GM12878 (cell line): ENCODE results near the gene COL19A1. TPM values are rescaled to one million over a fixed set of nuclear protein-coding genes. Genes with fewer than 3 reads are reported as not detected.

ENCODE experiments used
- ATAC-seq: fragments of 200-7000 bp; cut with Tn5 transposase; 3 replicates; pipeline ENCODE4 v1.9.1; 2020; ENCODE audit warnings: mild to moderate bottlenecking, moderate library complexity
- BruUV-seq: library from RNA; stranded (reverse); fragments of 400-500 nt; replicated peaks from 2 replicates; lab custom pipeline; 2021; lab: Mats Ljungman, UMichigan
- CTCF ChIA-PET: fragments of 300-600 bp; sonication (Branson Sonifier 250); formaldehyde crosslinking; extraction: SDS; loops from one replicate; lab custom pipeline; 2021; ENCODE audit warnings: inconsistent platforms; lab: Yijun Ruan, JAX
- POLR2A ChIA-PET: fragments of 350-600 bp; formaldehyde crosslinking; extraction: SDS; loops from one replicate; lab custom pipeline; 2021; ENCODE audit warnings: inconsistent platforms; lab: Charles Lee
- RAD21 ChIA-PET: fragments of 300-600 bp; sonication (Branson Sonifier 250); formaldehyde crosslinking; loops from one replicate; lab custom pipeline; 2023; ENCODE audit warnings: antibody characterized with exemption; ENCODE audit not compliant: unreplicated experiment; lab: Charles Lee
- SMC1A ChIA-PET: fragments of 300-600 bp; sonication (Branson Sonifier 250); formaldehyde crosslinking; loops from one replicate; lab custom pipeline; 2023; ENCODE audit not compliant: unreplicated experiment, uncharacterized antibody; lab: Charles Lee
- DNase-seq: peaks from one replicate; pipeline ENCODE4 v3.0.0-alpha.2; 2011; ENCODE audit warnings: low read depth, low spot score
- FAIRE-seq: peaks from 3 replicates; lab custom pipeline; 2011; peaks lifted over from hg19 to GRCh38; lab: Jason Lieb, UNC
- H2AFZ ChIP-seq: 2 replicates; pipeline ENCODE4 v1.6.0; 2011; ENCODE audit warnings: low read depth, low read length, control low read depth; ENCODE audit not compliant: control insufficient read depth
- H3K27ac ChIP-seq: 2 replicates; pipeline ENCODE4 v1.5.1; 2011; ENCODE audit warnings: control low read depth; ENCODE audit not compliant: control insufficient read depth, insufficient read depth
- H3K27me3 ChIP-seq, 2 experiments: replicated peaks in 1 of 2; 2 replicates each; pipeline versions ENCODE4 v1.6.0 to v1.6.1; 2011; ENCODE audit warnings: low read length in 1 of 2; ENCODE audit not compliant: control insufficient read depth in 2 of 2, insufficient read depth in 2 of 2
- H3K36me3 ChIP-seq, 2 experiments: 2 replicates each; pipeline ENCODE4 v1.5.1; 2011; ENCODE audit warnings: low read length in 1 of 2; ENCODE audit not compliant: control insufficient read depth in 2 of 2, insufficient read depth in 2 of 2
- H3K4me1 ChIP-seq: 2 replicates; pipeline ENCODE4 v1.6.1; 2011; ENCODE audit warnings: mild to moderate bottlenecking, low read length, moderate library complexity, mixed read lengths; ENCODE audit not compliant: control insufficient read depth, insufficient read depth
- H3K4me2 ChIP-seq: 2 replicates; pipeline ENCODE4 v1.6.0; 2011; ENCODE audit warnings: control low read depth; ENCODE audit not compliant: control insufficient read depth, insufficient read depth
- H3K4me3 ChIP-seq: fragments of 200-600 bp; sonication (generic); 2 replicates; pipeline ENCODE4 v1.5.1; 2016
- H3K79me2 ChIP-seq: 2 replicates; pipeline ENCODE4 v1.6.0; 2011; ENCODE audit warnings: low read length; ENCODE audit not compliant: control insufficient read depth, insufficient read depth
- H3K9ac ChIP-seq: 2 replicates; pipeline ENCODE4 v1.8.0; 2011; ENCODE audit warnings: low read length, control low read depth, mixed read lengths; ENCODE audit not compliant: control insufficient read depth, insufficient read depth
- H3K9me3 ChIP-seq: replicated peaks from 3 replicates; pipeline ENCODE4 v1.5.1; 2011; ENCODE audit warnings: mild to moderate bottlenecking, low read length; ENCODE audit not compliant: control insufficient read depth, insufficient read depth
- H4K20me1 ChIP-seq: 2 replicates; pipeline ENCODE4 v1.6.0; 2011; ENCODE audit not compliant: control insufficient read depth, insufficient read depth
- EP300 ChIP-seq, 2 experiments: fragments of 150-350 bp in 1 of 2; IDR thresholded peaks; 2 replicates each; pipeline ENCODE4 v1.6.1; 2011 to 2012; ENCODE audit warnings: low read depth in 2 of 2, low read length in 2 of 2, borderline replicate concordance in 1 of 2, improper control_type of control experiment in 1 of 2, inconsistent platforms in 1 of 2; ENCODE audit not compliant: control insufficient read depth in 1 of 2
- HDAC6 ChIP-seq: fragments of 200-600 bp; sonication (generic); IDR thresholded peaks from one replicate; pipeline ENCODE4 v1.8.0; 2017; ENCODE audit warnings: antibody characterized with exemption; ENCODE audit not compliant: unreplicated experiment
- IRF4 ChIP-seq: IDR thresholded peaks from 2 replicates; pipeline ENCODE4 v1.6.1; 2011; ENCODE audit warnings: low read depth, low read length
- LARP7 ChIP-seq: fragments of 450-650 bp; IDR thresholded peaks from 2 replicates; pipeline ENCODE4 v1.6.1; 2017; ENCODE audit warnings: mild to moderate bottlenecking
- MEF2B ChIP-seq: fragments of 450-650 bp; IDR thresholded peaks from 2 replicates; pipeline ENCODE4 v1.6.1; 2018; ENCODE audit warnings: mild to moderate bottlenecking, moderate library complexity; ENCODE audit not compliant: partially characterized antibody, poor library complexity, severe bottlenecking
- MYC ChIP-seq: IDR thresholded peaks from 2 replicates; pipeline ENCODE4 v1.6.1; 2011; ENCODE audit warnings: mild to moderate bottlenecking, low read length, moderate library complexity, inconsistent platforms; ENCODE audit not compliant: insufficient read depth, insufficient replicate concordance, insufficient read length, severe bottlenecking
- SMAD5 ChIP-seq: IDR thresholded peaks from 2 replicates; pipeline ENCODE4 v1.6.1; 2016; ENCODE audit warnings: antibody characterized with exemption, low read depth
- TBL1XR1 ChIP-seq: IDR thresholded peaks from 2 replicates; pipeline ENCODE4 v1.6.1; 2012; ENCODE audit warnings: low read depth, low read length, improper control_type of control experiment
- TCF12 ChIP-seq: IDR thresholded peaks from 2 replicates; pipeline ENCODE4 v1.6.1; 2011; ENCODE audit warnings: low read depth, mild to moderate bottlenecking, low read length
- TCF3 ChIP-seq: IDR thresholded peaks from 2 replicates; pipeline ENCODE4 v1.6.1; 2012; ENCODE audit warnings: low read depth, mild to moderate bottlenecking, low read length, borderline replicate concordance; ENCODE audit not compliant: insufficient read depth
- YY1 ChIP-seq: IDR thresholded peaks from 2 replicates; pipeline ENCODE4 v1.6.1; 2011; ENCODE audit warnings: low read depth, mild to moderate bottlenecking, low read length
- ZNF207 ChIP-seq: fragments of 450-650 bp; IDR thresholded peaks from 2 replicates; pipeline ENCODE4 v1.6.1; 2014; ENCODE audit warnings: antibody characterized with exemption, mild to moderate bottlenecking, borderline replicate concordance
- ZNF622 ChIP-seq: fragments of 450-650 bp; IDR thresholded peaks from 2 replicates; pipeline ENCODE4 v1.6.1; 2017; ENCODE audit warnings: mild to moderate bottlenecking, inconsistent platforms
- WGBS: methylation state at CpG from one replicate; pipeline ENCODE4 v1.1.6; 2016; ENCODE audit warnings: low lambda C conversion rate; ENCODE audit not compliant: insufficient replicate concordance, insufficient coverage; ENCODE audit errors: missing lambda C conversion rate; 5-methylcytosine and 5-hydroxymethylcytosine counted together
- in situ Hi-C: fragments of 300-500 bp; cut with MboI; formaldehyde crosslinking; loops from 9 replicates; pipeline ENCODE4 v1.14.3; 2018; ENCODE audit warnings: mixed read lengths
- intact Hi-C: fragments of 100-400 bp; cut with micrococcal nuclease; formaldehyde crosslinking; loops from one replicate; pipeline ENCODE4 v1.14.2; 2022; ENCODE audit not compliant: unreplicated experiment
- polyA plus RNA-seq, 11 experiments: library from polyadenylated mRNA; depleted of rRNA in 4 of 11; unstranded in 6 of 11; stranded (reverse) in 5 of 11; fragments of >200 nt; fragmentation: Nextera tagmentation in 4 of 11; fragmentation: Illumina TruSeq in 1 of 11; extraction: Ambion mirVana in 4 of 11; extraction: Trizol in 1 of 11; gene quantifications; 1 replicate in 1 of 11; 2 replicates in 10 of 11; pipeline versions ENCODE4 v1.2.1 to v1.2.3, GENCODE V29; 2011 to 2016; ENCODE audit warnings: inconsistent platforms in 2 of 11, missing spikeins in 2 of 11, low read depth in 1 of 11
- total RNA-seq, 4 experiments: library from RNA; depleted of rRNA in 3 of 4; stranded (reverse); fragments of >200 nt in 3 of 4; fragmentation: Illumina TruSeq in 1 of 4; extraction: Trizol in 1 of 4; gene quantifications; 2 replicates each; pipeline versions ENCODE4 v1.2.1 to v1.2.3, GENCODE V29; 2013 to 2021
- TF ChIP-seq, protein P1 (sequence below): fragments of 450-650 bp; IDR thresholded peaks from 2 replicates; pipeline ENCODE4 v1.6.1; 2016; ENCODE audit warnings: mild to moderate bottlenecking, moderate library complexity, borderline replicate concordance
- TF ChIP-seq, protein P2 (sequence below): fragments of 450-650 bp; IDR thresholded peaks from 2 replicates; pipeline ENCODE4 v1.6.1; 2017; ENCODE audit warnings: mild to moderate bottlenecking, moderate library complexity

Gene COL19A1
- total and polyA plus RNA-seq, 10 of the 15 experiments (the other 5 are each of a cell fraction or from before 2014, with no cell fraction given), result 1.1 to 13.5 (median 4.1) TPM

DNA sequence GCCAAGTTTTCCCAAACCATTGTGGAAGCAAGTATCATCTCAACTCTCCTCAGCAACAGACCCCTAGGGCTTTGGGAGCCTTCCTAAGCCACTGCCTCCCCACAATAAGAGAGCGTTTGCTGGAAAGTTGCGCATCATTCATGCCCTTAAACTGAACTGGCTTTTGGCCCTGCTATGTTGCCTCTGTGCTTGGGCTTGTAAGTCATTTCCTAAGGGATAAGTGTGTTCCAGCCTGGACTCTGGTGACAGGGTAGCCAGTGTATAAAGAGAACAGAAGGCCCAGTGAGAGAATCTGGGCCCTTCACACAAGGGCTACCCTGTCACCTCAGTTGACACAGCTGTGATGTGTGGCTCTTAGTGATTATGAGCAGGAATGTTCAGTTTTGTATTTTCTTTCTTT, 358.7 kb downstream of the COL19A1 start:
- FAIRE-seq (no peak), ATAC-seq (no peak), DNase-seq (no peak)
- Histone ChIP-seq H3K79me2 (no peaks in the 10 kb centered on the region), H3K4me2 (no peak overlapping the region), H3K9me3 (no peaks in the 10 kb centered on the region), H3K27ac (no peak overlapping the region), H3K27me3 (no peaks in the 10 kb centered on the region; a peak in 1 of 4 replicates), H3K36me3 (no peaks in the 10 kb centered on the region), H3K4me3 (no peak overlapping the region), H2AFZ (no peak overlapping the region), H3K4me1 (no peaks in the 10 kb centered on the region), H4K20me1 (no peaks in the 10 kb centered on the region), H3K9ac (no peak overlapping the region)
- RAD21 ChIA-PET, result no interaction called here
- 89% methylated on average over 2 of the region's 2 CpGs for WGBS
- TF ChIP-seq SMAD5 (no peak), MEF2B (no peak), YY1 (no peak), TCF3 (no peak), HDAC6 (no peak), EP300 (IDR thresholded peaks at IDR 0.05; ENCODE audit: borderline replicate concordance in 1 of 2, control insufficient read depth in 1 of 2, low read depth in 2 of 2, low read length in 2 of 2) (no peak), LARP7 (no peak), TCF12 (no peak), MYC (no peak), IRF4 (no peak), ZNF622 (no peak), ZNF207 (no peak), TBL1XR1 (no peak)
- TF ChIP-seq, protein P1, sequence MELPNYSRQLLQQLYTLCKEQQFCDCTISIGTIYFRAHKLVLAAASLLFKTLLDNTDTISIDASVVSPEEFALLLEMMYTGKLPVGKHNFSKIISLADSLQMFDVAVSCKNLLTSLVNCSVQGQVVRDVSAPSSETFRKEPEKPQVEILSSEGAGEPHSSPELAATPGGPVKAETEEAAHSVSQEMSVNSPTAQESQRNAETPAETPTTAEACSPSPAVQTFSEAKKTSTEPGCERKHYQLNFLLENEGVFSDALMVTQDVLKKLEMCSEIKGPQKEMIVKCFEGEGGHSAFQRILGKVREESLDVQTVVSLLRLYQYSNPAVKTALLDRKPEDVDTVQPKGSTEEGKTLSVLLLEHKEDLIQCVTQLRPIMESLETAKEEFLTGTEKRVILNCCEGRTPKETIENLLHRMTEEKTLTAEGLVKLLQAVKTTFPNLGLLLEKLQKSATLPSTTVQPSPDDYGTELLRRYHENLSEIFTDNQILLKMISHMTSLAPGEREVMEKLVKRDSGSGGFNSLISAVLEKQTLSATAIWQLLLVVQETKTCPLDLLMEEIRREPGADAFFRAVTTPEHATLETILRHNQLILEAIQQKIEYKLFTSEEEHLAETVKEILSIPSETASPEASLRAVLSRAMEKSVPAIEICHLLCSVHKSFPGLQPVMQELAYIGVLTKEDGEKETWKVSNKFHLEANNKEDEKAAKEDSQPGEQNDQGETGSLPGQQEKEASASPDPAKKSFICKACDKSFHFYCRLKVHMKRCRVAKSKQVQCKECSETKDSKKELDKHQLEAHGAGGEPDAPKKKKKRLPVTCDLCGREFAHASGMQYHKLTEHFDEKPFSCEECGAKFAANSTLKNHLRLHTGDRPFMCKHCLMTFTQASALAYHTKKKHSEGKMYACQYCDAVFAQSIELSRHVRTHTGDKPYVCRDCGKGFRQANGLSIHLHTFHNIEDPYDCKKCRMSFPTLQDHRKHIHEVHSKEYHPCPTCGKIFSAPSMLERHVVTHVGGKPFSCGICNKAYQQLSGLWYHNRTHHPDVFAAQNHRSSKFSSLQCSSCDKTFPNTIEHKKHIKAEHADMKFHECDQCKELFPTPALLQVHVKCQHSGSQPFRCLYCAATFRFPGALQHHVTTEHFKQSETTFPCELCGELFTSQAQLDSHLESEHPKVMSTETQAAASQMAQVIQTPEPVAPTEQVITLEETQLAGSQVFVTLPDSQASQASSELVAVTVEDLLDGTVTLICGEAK, result no peak
- TF ChIP-seq, protein P2, sequence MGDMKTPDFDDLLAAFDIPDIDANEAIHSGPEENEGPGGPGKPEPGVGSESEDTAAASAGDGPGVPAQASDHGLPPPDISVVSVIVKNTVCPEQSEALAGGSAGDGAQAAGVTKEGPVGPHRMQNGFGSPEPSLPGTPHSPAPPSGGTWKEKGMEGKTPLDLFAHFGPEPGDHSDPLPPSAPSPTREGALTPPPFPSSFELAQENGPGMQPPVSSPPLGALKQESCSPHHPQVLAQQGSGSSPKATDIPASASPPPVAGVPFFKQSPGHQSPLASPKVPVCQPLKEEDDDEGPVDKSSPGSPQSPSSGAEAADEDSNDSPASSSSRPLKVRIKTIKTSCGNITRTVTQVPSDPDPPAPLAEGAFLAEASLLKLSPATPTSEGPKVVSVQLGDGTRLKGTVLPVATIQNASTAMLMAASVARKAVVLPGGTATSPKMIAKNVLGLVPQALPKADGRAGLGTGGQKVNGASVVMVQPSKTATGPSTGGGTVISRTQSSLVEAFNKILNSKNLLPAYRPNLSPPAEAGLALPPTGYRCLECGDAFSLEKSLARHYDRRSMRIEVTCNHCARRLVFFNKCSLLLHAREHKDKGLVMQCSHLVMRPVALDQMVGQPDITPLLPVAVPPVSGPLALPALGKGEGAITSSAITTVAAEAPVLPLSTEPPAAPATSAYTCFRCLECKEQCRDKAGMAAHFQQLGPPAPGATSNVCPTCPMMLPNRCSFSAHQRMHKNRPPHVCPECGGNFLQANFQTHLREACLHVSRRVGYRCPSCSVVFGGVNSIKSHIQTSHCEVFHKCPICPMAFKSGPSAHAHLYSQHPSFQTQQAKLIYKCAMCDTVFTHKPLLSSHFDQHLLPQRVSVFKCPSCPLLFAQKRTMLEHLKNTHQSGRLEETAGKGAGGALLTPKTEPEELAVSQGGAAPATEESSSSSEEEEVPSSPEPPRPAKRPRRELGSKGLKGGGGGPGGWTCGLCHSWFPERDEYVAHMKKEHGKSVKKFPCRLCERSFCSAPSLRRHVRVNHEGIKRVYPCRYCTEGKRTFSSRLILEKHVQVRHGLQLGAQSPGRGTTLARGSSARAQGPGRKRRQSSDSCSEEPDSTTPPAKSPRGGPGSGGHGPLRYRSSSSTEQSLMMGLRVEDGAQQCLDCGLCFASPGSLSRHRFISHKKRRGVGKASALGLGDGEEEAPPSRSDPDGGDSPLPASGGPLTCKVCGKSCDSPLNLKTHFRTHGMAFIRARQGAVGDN, result no peak
- intact Hi-C loops (no loop called here), in situ Hi-C loops (no loop called here)
- CTCF ChIA-PET, result interaction anchor here (1.1 to 1.4 kb wide), 2 partner anchors 13 to 731 kb away, joined by 3 to 4 read pairs; partner anchors contain the start of gene B3GAT2
- SMC1A ChIA-PET, result interaction anchor here (0.6 to 3.1 kb wide), 3 partner anchors 138 to 391 kb away, joined by 3 to 6 read pairs (median 3); no protein-coding TSS in a partner anchor
- POLR2A ChIA-PET, result no interaction called here
- no TSS peak for BruUV-seq
